Measurements from ENCODE around the gene HDDC2.

Gene HDDC2

GRCh38 chr6:125250511-125250910 is 51.3 kb downstream of the HDDC2 start:
- H3K27me3 ChIP-seq (ENCODE audit: control insufficient read depth in 5 of 5, insufficient read depth in 4 of 5, low read length in 5 of 5) = no peaks in the 10 kb centered on the region
- no peaks in the 10 kb centered on the region for H3K36me3 ChIP-seq (ENCODE audit: control insufficient read depth in 5 of 5, insufficient read depth in 5 of 5, low read length in 5 of 5)
- H3K27ac ChIP-seq (ENCODE audit: low read depth, low read length) = no peak overlapping the region
- peaks cover 0 to 5% (median 0%) of the 10 kb centered on the region in 5 donors for H3K4me1 ChIP-seq (ENCODE audit: control insufficient read depth in 5 of 5, insufficient read depth in 5 of 5, low read length in 5 of 5)
- no peak overlapping the region for H3K9ac ChIP-seq (ENCODE audit: low read length in 5 of 5)
- H3K4me3 ChIP-seq (ENCODE audit: low read depth in 1 of 5, low read length in 5 of 5) = no peak overlapping the region
- no peaks in the 10 kb centered on the region for H3K9me3 ChIP-seq (ENCODE audit: control insufficient read depth in 5 of 5, low read length in 5 of 5)

GRCh38 chr6:125248136-125248535 is 53.6 kb downstream of the HDDC2 start:
- H3K4me3 ChIP-seq (ENCODE audit: low read depth in 1 of 5, low read length in 5 of 5) = no peak overlapping the region
- peaks cover 0 to 5% (median 0%) of the 10 kb centered on the region in 5 donors for H3K4me1 ChIP-seq (ENCODE audit: control insufficient read depth in 5 of 5, insufficient read depth in 5 of 5, low read length in 5 of 5)
- H3K27ac ChIP-seq (ENCODE audit: low read depth, low read length) = no peak overlapping the region

DNA sequence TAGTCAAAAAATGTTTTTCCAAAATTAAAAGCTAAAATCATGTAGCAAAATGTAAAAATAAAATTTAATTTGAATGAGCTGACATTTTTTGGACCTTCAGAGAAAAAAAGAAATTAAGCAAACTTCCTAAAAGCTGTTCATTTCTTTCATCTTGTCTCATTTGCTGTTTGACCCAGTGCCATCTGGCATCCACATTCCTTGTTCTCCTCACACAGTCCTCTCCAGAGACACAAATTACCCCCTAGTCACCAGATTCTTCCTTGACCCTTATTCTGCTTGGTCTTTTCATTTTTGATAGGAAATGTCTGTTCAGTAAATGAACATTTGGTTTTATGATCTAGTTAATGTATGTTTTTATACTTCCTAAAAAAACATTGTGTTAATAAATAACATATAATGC is 55.2 kb downstream of the HDDC2 start:
- Histone ChIP-seq H3K36me3 (ENCODE audit: control insufficient read depth in 5 of 5, insufficient read depth in 5 of 5, low read length in 5 of 5) (no peaks in the 10 kb centered on the region), H3K27me3 (ENCODE audit: control insufficient read depth in 5 of 5, insufficient read depth in 4 of 5, low read length in 5 of 5) (no peaks in the 10 kb centered on the region), H3K4me1 (ENCODE audit: control insufficient read depth in 5 of 5, insufficient read depth in 5 of 5, low read length in 5 of 5) (peaks cover 0 to 5% (median 0%) of the 10 kb centered on the region in 5 donors), H3K27ac (ENCODE audit: low read depth, low read length) (no peak overlapping the region), H3K4me3 (ENCODE audit: low read depth in 1 of 5, low read length in 5 of 5) (no peak overlapping the region), H3K9me3 (ENCODE audit: control insufficient read depth in 5 of 5, low read length in 5 of 5) (peaks cover 0 to 7% (median under 1%) of the 10 kb centered on the region in 5 donors), H3K9ac (ENCODE audit: low read length in 5 of 5) (no peak overlapping the region)

More at GRCh38 chr6:125248136-125248535, 53.6 kb downstream of the HDDC2 start:
- H3K27me3 ChIP-seq (ENCODE audit: control insufficient read depth in 5 of 5, insufficient read depth in 4 of 5, low read length in 5 of 5) = no peaks in the 10 kb centered on the region
- no peaks in the 10 kb centered on the region for H3K36me3 ChIP-seq (ENCODE audit: control insufficient read depth in 5 of 5, insufficient read depth in 5 of 5, low read length in 5 of 5)
- H3K9ac ChIP-seq (ENCODE audit: low read length in 5 of 5) = no peak overlapping the region
- H3K9me3 ChIP-seq (ENCODE audit: control insufficient read depth in 5 of 5, low read length in 5 of 5) = no peaks in the 10 kb centered on the region

- Histone ChIP-seq H3K36me3 (ENCODE audit: control insufficient read depth in 5 of 5, insufficient read depth in 5 of 5, low read length in 5 of 5) (no peaks in the 10 kb centered on the region), H3K9ac (ENCODE audit: low read length in 5 of 5) (no peak overlapping the region), H3K4me1 (ENCODE audit: control insufficient read depth in 5 of 5, insufficient read depth in 5 of 5, low read length in 5 of 5) (peaks cover 0 to 5% (median 0%) of the 10 kb centered on the region in 5 donors), H3K27ac (ENCODE audit: low read depth, low read length) (no peak overlapping the region), H3K4me3 (ENCODE audit: low read depth in 1 of 5, low read length in 5 of 5) (no peak overlapping the region), H3K27me3 (ENCODE audit: control insufficient read depth in 5 of 5, insufficient read depth in 4 of 5, low read length in 5 of 5) (no peaks in the 10 kb centered on the region), H3K9me3 (ENCODE audit: control insufficient read depth in 5 of 5, low read length in 5 of 5) (peaks cover 0 to 8% (median 6%) of the 10 kb centered on the region in 5 donors)
These were observed 56.1 kb downstream of the HDDC2 start for GRCh38 chr6:125245523-125246264.

GRCh38 chr6:125245109-125245508 is 56.7 kb downstream of the HDDC2 start:
- H3K27ac ChIP-seq (ENCODE audit: low read depth, low read length) = no peak overlapping the region
- H3K4me1 ChIP-seq (ENCODE audit: control insufficient read depth in 5 of 5, insufficient read depth in 5 of 5, low read length in 5 of 5) = peaks cover 0 to 5% (median 0%) of the 10 kb centered on the region in 5 donors
- H3K27me3 ChIP-seq (ENCODE audit: control insufficient read depth in 5 of 5, insufficient read depth in 4 of 5, low read length in 5 of 5) = no peaks in the 10 kb centered on the region
- H3K9me3 ChIP-seq (ENCODE audit: control insufficient read depth in 5 of 5, low read length in 5 of 5) = peaks cover 0 to 13% (median 6%) of the 10 kb centered on the region in 5 donors
- H3K4me3 ChIP-seq (ENCODE audit: low read depth in 1 of 5, low read length in 5 of 5) = no peak overlapping the region
- no peak overlapping the region for H3K9ac ChIP-seq (ENCODE audit: low read length in 5 of 5)
- no peaks in the 10 kb centered on the region for H3K36me3 ChIP-seq (ENCODE audit: control insufficient read depth in 5 of 5, insufficient read depth in 5 of 5, low read length in 5 of 5)

DNA sequence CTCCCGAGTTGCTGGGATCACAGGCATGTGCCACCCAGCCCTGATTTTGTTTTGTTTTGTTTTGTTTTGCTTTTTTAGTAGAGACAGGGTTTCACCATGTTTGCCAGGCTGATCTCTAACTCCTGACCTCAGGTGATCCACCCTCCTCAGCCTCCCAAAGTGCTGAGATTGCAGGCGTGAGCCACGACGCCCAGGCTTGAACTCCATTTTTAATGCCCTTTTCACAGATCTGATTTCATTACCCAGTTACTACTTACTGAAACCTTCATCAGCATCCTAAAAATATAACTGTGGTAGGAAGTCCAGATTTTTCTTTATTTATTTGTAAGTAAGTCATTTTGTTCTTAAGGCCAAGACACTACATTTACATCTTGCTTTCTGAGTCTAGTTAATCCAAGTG is 64.0 kb downstream of the HDDC2 start:
- peaks cover 0 to 3% (median 0%) of the 10 kb centered on the region in 5 donors for H3K4me1 ChIP-seq (ENCODE audit: control insufficient read depth in 5 of 5, insufficient read depth in 5 of 5, low read length in 5 of 5)
- no peak overlapping the region for H3K4me3 ChIP-seq (ENCODE audit: low read depth in 1 of 5, low read length in 5 of 5)
- peaks cover 0 to 14% (median 6%) of the 10 kb centered on the region in 5 donors for H3K9me3 ChIP-seq (ENCODE audit: control insufficient read depth in 5 of 5, low read length in 5 of 5)
- H3K27ac ChIP-seq (ENCODE audit: low read depth, low read length) = no peak overlapping the region
- H3K9ac ChIP-seq (ENCODE audit: low read length in 5 of 5) = no peak overlapping the region
- H3K36me3 ChIP-seq (ENCODE audit: control insufficient read depth in 5 of 5, insufficient read depth in 5 of 5, low read length in 5 of 5) = no peaks in the 10 kb centered on the region
- no peaks in the 10 kb centered on the region for H3K27me3 ChIP-seq (ENCODE audit: control insufficient read depth in 5 of 5, insufficient read depth in 4 of 5, low read length in 5 of 5)

- H3K9me3 ChIP-seq (ENCODE audit: control insufficient read depth in 5 of 5, low read length in 5 of 5) = peaks cover 0 to 8% (median 5%) of the 10 kb centered on the region in 5 donors
- H3K27me3 ChIP-seq (ENCODE audit: control insufficient read depth in 5 of 5, insufficient read depth in 4 of 5, low read length in 5 of 5) = no peaks in the 10 kb centered on the region
- no peak overlapping the region for H3K9ac ChIP-seq (ENCODE audit: low read length in 5 of 5)
- H3K4me3 ChIP-seq (ENCODE audit: low read depth in 1 of 5, low read length in 5 of 5) = no peak overlapping the region
- H3K4me1 ChIP-seq (ENCODE audit: control insufficient read depth in 5 of 5, insufficient read depth in 5 of 5, low read length in 5 of 5) = peaks cover 0 to 3% (median 0%) of the 10 kb centered on the region in 5 donors
- H3K27ac ChIP-seq (ENCODE audit: low read depth, low read length) = no peak overlapping the region
- no peaks in the 10 kb centered on the region for H3K36me3 ChIP-seq (ENCODE audit: control insufficient read depth in 5 of 5, insufficient read depth in 5 of 5, low read length in 5 of 5)
These were observed 65.0 kb downstream of the HDDC2 start for GRCh38 chr6:125236536-125237327.

DNA sequence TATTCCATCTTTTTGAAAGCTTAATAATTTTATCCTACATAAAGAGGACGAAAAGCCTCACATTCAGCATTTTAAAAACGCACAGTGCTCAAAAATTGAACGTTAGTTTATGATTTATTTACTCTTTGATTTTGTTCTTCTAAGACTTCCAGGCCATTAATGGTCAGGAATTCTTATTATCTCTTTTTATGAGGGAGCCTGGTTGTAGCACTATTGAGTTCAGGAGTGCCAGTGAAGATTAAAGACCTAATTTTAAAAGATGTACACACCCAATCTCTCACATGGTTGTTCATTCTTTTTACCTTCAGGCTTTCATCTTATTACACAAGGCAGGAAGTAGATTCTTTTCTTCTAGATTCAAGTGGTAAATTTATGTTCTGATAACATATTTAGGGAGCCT is 68.6 kb downstream of the HDDC2 start:
- H3K4me3 ChIP-seq (ENCODE audit: low read depth in 1 of 5, low read length in 5 of 5) = no peak overlapping the region
- H3K36me3 ChIP-seq (ENCODE audit: control insufficient read depth in 5 of 5, insufficient read depth in 5 of 5, low read length in 5 of 5) = no peaks in the 10 kb centered on the region
- no peaks in the 10 kb centered on the region for H3K9me3 ChIP-seq (ENCODE audit: control insufficient read depth in 5 of 5, low read length in 5 of 5)
- peaks cover 0 to 11% (median 0%) of the 10 kb centered on the region in 5 donors for H3K4me1 ChIP-seq (ENCODE audit: control insufficient read depth in 5 of 5, insufficient read depth in 5 of 5, low read length in 5 of 5)
- no peaks in the 10 kb centered on the region for H3K27me3 ChIP-seq (ENCODE audit: control insufficient read depth in 5 of 5, insufficient read depth in 4 of 5, low read length in 5 of 5)
- H3K27ac ChIP-seq (ENCODE audit: low read depth, low read length) = no peak overlapping the region
- no peak overlapping the region for H3K9ac ChIP-seq (ENCODE audit: low read length in 5 of 5)

DNA sequence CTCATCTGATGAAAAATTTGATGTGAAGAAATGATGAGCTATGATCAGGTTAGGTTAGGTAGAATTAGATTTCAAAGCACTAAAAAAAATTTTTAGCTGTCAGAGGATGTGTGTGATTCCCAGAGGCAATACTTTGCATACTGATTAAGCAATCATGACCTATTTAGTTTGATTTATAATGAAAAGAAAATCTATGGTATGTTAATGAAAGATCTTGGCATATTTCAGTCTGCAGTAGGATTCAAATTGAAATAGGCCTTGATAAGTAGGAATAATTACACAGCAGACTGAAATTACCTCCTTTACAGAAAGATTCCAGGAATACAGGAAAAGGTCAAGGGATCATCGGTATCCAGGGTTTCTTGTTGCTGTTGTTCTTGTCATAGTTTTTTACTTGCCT is 69.3 kb downstream of the HDDC2 start:
- Histone ChIP-seq H3K27me3 (ENCODE audit: control insufficient read depth in 5 of 5, insufficient read depth in 4 of 5, low read length in 5 of 5) (no peaks in the 10 kb centered on the region), H3K36me3 (ENCODE audit: control insufficient read depth in 5 of 5, insufficient read depth in 5 of 5, low read length in 5 of 5) (no peaks in the 10 kb centered on the region), H3K9ac (ENCODE audit: low read length in 5 of 5) (no peak overlapping the region), H3K27ac (ENCODE audit: low read depth, low read length) (no peak overlapping the region), H3K4me3 (ENCODE audit: low read depth in 1 of 5, low read length in 5 of 5) (no peak overlapping the region), H3K9me3 (ENCODE audit: control insufficient read depth in 5 of 5, low read length in 5 of 5) (no peaks in the 10 kb centered on the region), H3K4me1 (ENCODE audit: control insufficient read depth in 5 of 5, insufficient read depth in 5 of 5, low read length in 5 of 5) (peaks cover 0 to 11% (median 0%) of the 10 kb centered on the region in 5 donors)
